ENCODE results near the gene ARHGEF4. TPM values are rescaled to one million over a fixed set of nuclear protein-coding genes. Genes with fewer than 3 reads are reported as not detected.

ARHGEF4 gene
- total RNA-seq, 1 donor from 2014 or later: 9.1 TPM

- H3K9me3 ChIP-seq: no peaks in the 10 kb centered on the region
- H3K4me1 ChIP-seq: no peaks in the 10 kb centered on the region
- H3K36me3 ChIP-seq: no peaks in the 10 kb centered on the region
- H3K27ac ChIP-seq: no peak overlapping the region
- peak in 1 of 2 donors; percentile 11 for ATAC-seq
- DNase-seq: no peak
- TF ChIP-seq CTCF (IDR thresholded peaks at IDR 0.05): no peak
- intact Hi-C loops (cut with DNase I): no loop called here
- no peak overlapping the region for H3K4me3 ChIP-seq
- H3K27me3 ChIP-seq (ENCODE audit: low read depth): peaks cover 37% of the 10 kb centered on the region
Measured at GRCh38 chr2:131037398-131038257, 200.9 kb downstream of the ARHGEF4 start.

- H3K36me3 ChIP-seq: no peaks in the 10 kb centered on the region
- no peak overlapping the region for H3K4me3 ChIP-seq
- no peak overlapping the region for H3K27ac ChIP-seq
- intact Hi-C loops (cut with DNase I): no loop called here
- ATAC-seq: no peak
- TF ChIP-seq CTCF (IDR thresholded peaks at IDR 0.05): no peak
- no peaks in the 10 kb centered on the region for H3K9me3 ChIP-seq
- DNase-seq: peak; percentile 26
- peaks cover 37% of the 10 kb centered on the region for H3K27me3 ChIP-seq (ENCODE audit: low read depth)
- H3K4me1 ChIP-seq: no peaks in the 10 kb centered on the region
Measured at GRCh38 chr2:131038258-131039100, 201.8 kb downstream of the ARHGEF4 start.

GRCh38 chr2:131039101-131039440 is 202.4 kb downstream of the ARHGEF4 start:
- intact Hi-C loops (cut with DNase I): no loop called here
- no peaks in the 10 kb centered on the region for H3K4me1 ChIP-seq
- H3K4me3 ChIP-seq: no peak overlapping the region
- DNase-seq: peak; percentile 27
- H3K36me3 ChIP-seq: no peaks in the 10 kb centered on the region
- H3K27ac ChIP-seq: no peak overlapping the region
- TF ChIP-seq CTCF (IDR thresholded peaks at IDR 0.05): no peak
- H3K27me3 ChIP-seq (ENCODE audit: low read depth): peaks cover 32% of the 10 kb centered on the region
- ATAC-seq: no peak
- H3K9me3 ChIP-seq: no peaks in the 10 kb centered on the region

- Histone ChIP-seq H3K36me3 (no peaks in the 10 kb centered on the region), H3K4me1 (no peaks in the 10 kb centered on the region), H3K27ac (no peak overlapping the region), H3K4me3 (no peak overlapping the region), H3K9me3 (no peaks in the 10 kb centered on the region), H3K27me3 (ENCODE audit: low read depth) (peaks cover 27% of the 10 kb centered on the region)
- DNase-seq (peak; percentile 41), ATAC-seq (no peak)
- intact Hi-C loops (cut with DNase I): no loop called here
- no peak for TF ChIP-seq CTCF (IDR thresholded peaks at IDR 0.05)
Measured at GRCh38 chr2:131039535-131039907, 202.8 kb downstream of the ARHGEF4 start.

GRCh38 chr2:131039908-131040660 is 203.4 kb downstream of the ARHGEF4 start:
- intact Hi-C loops (cut with DNase I): no loop called here
- DNase-seq (peak; percentile 48), ATAC-seq (no peak)
- Histone ChIP-seq H3K36me3 (no peaks in the 10 kb centered on the region), H3K27ac (no peak overlapping the region), H3K9me3 (no peaks in the 10 kb centered on the region), H3K27me3 (ENCODE audit: low read depth) (peaks cover 26% of the 10 kb centered on the region), H3K4me3 (peak overlapping the region; percentile 12), H3K4me1 (no peaks in the 10 kb centered on the region)
- no peak for TF ChIP-seq CTCF (IDR thresholded peaks at IDR 0.05)

Measured in lower lobe of right lung (tissue), 2 donors.